GM08714 (cell line): ENCODE data around the gene DEFB121.
"Not testable (repeated sequence)": the region's sequence is repeated elsewhere in the genome, so short reads cannot be mapped to it uniquely, and the experiment has no call there.

Source experiments
- H3K4me3 ChIP-seq: fragments of 200-500 bp; sonication (Bioruptor generic); 2 replicates; pipeline ENCODE4 v1.5.1; 2014; ENCODE audit warnings: mild to moderate bottlenecking, low read length, inconsistent platforms
- ZNF274 ChIP-seq: IDR thresholded peaks from 2 replicates; pipeline ENCODE4 v1.6.1; 2012; ENCODE audit warnings: mild to moderate bottlenecking, low read depth, low read length

DEFB121 gene

DNA sequence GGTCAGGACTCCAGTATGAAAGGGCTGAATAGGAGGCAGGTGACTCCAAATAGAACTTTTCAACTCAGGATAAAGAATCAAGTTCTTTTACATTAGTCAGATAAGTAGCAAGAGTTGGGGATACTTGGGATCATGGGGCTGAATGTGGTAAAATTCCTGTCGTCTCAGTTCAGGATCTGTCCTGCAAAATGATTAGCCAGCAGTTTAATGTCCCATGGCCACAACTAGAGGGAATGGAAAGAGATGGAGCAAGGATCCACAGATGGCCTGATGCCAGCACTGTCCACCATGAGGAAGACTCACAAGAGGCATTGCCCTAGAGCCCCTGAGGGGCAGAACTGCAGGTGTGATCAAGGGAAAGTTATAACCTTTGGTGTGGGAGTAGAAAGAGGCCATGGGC lies 2.1 kb downstream of the DEFB121 start:
- no peak overlapping the region for H3K4me3 ChIP-seq
- TF ChIP-seq ZNF274 = no peak

DNA sequence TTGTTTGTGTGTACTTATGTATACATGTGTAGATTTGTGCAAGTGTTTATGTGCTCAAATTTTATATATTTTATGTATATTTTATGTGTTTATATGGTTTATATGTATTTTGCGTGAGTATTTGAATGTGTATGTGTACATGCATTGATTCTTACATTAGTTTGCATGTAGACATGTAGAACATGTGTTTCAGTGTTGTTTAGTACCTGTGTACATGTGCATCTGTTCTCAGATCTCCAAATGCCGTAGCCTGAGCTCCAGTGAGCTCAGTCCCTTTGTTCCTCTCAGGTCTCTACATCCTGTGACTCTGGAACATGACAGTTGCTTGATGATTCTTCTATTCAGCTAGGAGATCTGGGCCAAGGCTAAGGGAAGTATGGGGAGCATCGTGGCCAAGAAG lies 11.1 kb downstream of the DEFB121 start:
- TF ChIP-seq ZNF274 = no peak
- H3K4me3 ChIP-seq = no peak overlapping the region

DNA sequence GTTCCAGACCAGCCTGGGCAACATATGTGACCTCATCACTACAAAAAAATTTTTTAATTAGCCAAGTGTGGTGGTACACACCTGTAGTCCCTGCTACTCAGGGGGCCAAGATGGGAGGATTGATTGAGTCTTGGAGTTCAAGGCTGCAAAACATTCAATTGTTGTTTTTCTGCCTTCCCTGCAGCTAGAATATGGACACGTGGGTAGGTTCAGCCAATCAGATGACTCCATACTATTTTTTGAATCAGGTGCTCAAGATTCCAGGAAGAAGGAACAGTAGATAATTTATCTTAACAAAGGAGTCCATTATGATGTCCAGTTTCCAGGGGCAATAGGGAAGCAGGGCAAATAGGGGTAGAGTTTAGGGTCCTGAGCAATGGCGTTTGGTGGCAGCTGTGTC lies 13.2 kb downstream of the DEFB121 start:
- TF ChIP-seq ZNF274 = no peak
- H3K4me3 ChIP-seq = no peak overlapping the region

DNA sequence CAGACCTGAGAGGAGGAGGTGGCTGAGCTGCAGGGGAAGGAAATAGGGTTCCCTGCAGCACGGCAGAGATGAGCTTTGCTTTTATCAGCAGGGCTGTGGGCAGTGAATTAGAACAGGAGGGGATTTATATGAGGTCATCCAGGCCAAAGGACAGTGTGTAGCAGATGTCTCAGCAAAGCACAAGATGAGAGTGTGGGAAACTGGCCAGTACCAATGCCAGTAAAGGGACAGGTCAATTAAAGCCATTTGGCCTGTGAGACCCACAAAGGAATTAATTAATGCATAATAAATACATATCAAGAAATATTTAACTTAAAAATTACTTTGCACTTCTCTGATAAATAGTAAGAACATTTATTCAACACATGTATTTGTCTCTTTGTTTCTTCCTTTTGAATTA lies 15.5 kb downstream of the DEFB121 start, which contains the start of gene DEFB119:
Gene DEFB119, minus strand, starts transcription at position 101 of the 400 bp plus-strand sequence. CDS start 107 bp downstream, outside the sequence.
- TF ChIP-seq ZNF274 = no peak
- H3K4me3 ChIP-seq = no peak within 1 kb of the TSS

- H3K4me3 ChIP-seq = no peak overlapping the region
- no peak for TF ChIP-seq ZNF274
Measured at GRCh38 chr20:31374346-31374745, 31.7 kb downstream of the DEFB121 start.

GRCh38 chr20:31368301-31368700 lies 37.7 kb downstream of the DEFB121 start, which contains the start of gene DEFB118:
Gene DEFB118, plus strand, starts transcription at chr20:31368601. Its CDS starts 50 bp downstream, at chr20:31368651.
- no peak within 1 kb of the TSS for H3K4me3 ChIP-seq
- no peak for TF ChIP-seq ZNF274

- H3K4me3 ChIP-seq = not testable (repeated sequence)
Measured at GRCh38 chr20:31364272-31364671, 41.7 kb downstream of the DEFB121 start.

DNA sequence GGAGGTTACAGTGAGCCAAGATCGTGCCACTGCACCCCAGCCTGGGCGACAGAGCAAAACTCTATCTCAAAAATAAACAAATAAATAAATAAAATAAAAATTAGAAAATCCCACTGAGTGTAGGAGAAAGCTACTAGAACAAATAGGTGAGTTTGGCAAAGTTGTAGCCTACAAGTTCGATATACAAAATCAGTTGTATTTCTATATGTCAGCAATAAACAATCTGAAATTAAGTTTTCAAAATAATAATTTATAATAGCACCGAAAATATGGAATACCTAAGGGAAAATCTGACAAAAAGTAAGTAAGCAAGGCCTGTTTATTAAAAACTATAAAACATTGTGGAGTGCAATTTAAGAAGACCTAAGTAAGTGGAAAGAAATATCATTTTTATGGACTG lies 42.7 kb downstream of the DEFB121 start:
- TF ChIP-seq ZNF274 = no peak
- no peak overlapping the region for H3K4me3 ChIP-seq

DNA sequence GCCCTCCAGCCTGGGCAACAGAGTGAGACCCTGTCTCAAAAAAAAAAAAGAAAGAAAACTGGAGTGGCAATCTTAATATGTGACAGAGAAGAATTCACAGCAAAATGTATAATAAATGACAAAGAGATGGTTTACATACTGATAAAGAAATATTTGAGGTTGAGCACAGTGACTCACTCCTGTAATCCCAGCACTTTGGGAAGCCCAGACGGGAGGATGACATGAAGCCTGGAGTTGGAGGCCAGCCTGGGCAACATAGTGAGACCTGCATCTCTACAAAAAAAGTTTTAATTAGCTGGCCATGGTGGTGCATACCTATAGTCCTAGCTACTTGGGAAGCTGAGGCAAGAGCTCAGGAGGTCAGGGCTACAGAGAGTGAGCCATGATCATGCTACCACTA lies 50.0 kb downstream of the DEFB121 start:
- TF ChIP-seq ZNF274 = no peak
- no peak overlapping the region for H3K4me3 ChIP-seq
